Activated CD4-positive, alpha-beta T cell treated with anti-CD3 and anti-CD28 coated beads for 1 hour (primary cell): ENCODE data around the gene CCDC85A.

Source experiments
- DNase-seq: peaks from one replicate; pipeline ENCODE4 v3.0.0-alpha.2; 2020

CCDC85A gene

GRCh38 chr2:56244911-56245530 is 61.2 kb downstream of the CCDC85A start:
- DNase-seq: no peak

- DNase-seq: no peak
These were observed 65.4 kb downstream of the CCDC85A start for GRCh38 chr2:56248965-56249742.

- no peak for DNase-seq
These were observed 66.5 kb downstream of the CCDC85A start for GRCh38 chr2:56250153-56250729.

- no peak for DNase-seq
These were observed 76.6 kb downstream of the CCDC85A start for GRCh38 chr2:56260415-56260814.

- DNase-seq: no peak
These were observed 78.5 kb downstream of the CCDC85A start for GRCh38 chr2:56262241-56262640.

GRCh38 chr2:56263876-56264275 is 80.1 kb downstream of the CCDC85A start:
- DNase-seq: no peak

GRCh38 chr2:56266761-56267414 is 83.1 kb downstream of the CCDC85A start:
- DNase-seq: no peak

- no peak for DNase-seq
These were observed 83.6 kb downstream of the CCDC85A start for GRCh38 chr2:56267415-56267788.

- DNase-seq: no peak
These were observed 85.1 kb downstream of the CCDC85A start for GRCh38 chr2:56268856-56269255.

GRCh38 chr2:56271275-56271674 is 87.5 kb downstream of the CCDC85A start:
- no peak for DNase-seq

- no peak for DNase-seq
These were observed 101.4 kb downstream of the CCDC85A start for GRCh38 chr2:56285224-56285623.

GRCh38 chr2:56286936-56287335 is 103.1 kb downstream of the CCDC85A start:
- no peak for DNase-seq

- DNase-seq: no peak
These were observed 103.7 kb downstream of the CCDC85A start for GRCh38 chr2:56287508-56287907.

GRCh38 chr2:56287974-56288373 is 104.2 kb downstream of the CCDC85A start:
- DNase-seq: no peak

GRCh38 chr2:56288838-56289580 is 105.2 kb downstream of the CCDC85A start:
- no peak for DNase-seq

GRCh38 chr2:56291711-56292110 is 107.9 kb downstream of the CCDC85A start:
- DNase-seq: no peak

GRCh38 chr2:56292951-56293350 is 109.2 kb downstream of the CCDC85A start:
- no peak for DNase-seq

- no peak for DNase-seq
These were observed 111.9 kb downstream of the CCDC85A start for GRCh38 chr2:56295666-56296065.

- DNase-seq: no peak
These were observed 113.9 kb downstream of the CCDC85A start for GRCh38 chr2:56297671-56298070.

- no peak for DNase-seq
These were observed 115.4 kb downstream of the CCDC85A start for GRCh38 chr2:56299171-56299691.

- no peak for DNase-seq
These were observed 125.9 kb downstream of the CCDC85A start for GRCh38 chr2:56309626-56310170.

GRCh38 chr2:56313500-56313921 is 129.7 kb downstream of the CCDC85A start:
- no peak for DNase-seq
